ENCODE results near the gene ALB. TPM values are rescaled to one million over a fixed set of nuclear protein-coding genes. Genes with fewer than 3 reads are reported as not detected.

Gene ALB
- total RNA-seq, 1 donor from 2014 or later, result 15.7 TPM

GRCh38 chr4:73438048-73438447 is 34.0 kb downstream of the ALB start:
- Histone ChIP-seq H3K9me3 (ENCODE audit: control insufficient read depth in 3 of 3, low read length in 3 of 3) (no peaks in the 10 kb centered on the region), H3K4me1 (ENCODE audit: control insufficient read depth in 3 of 3, insufficient read depth in 3 of 3, low read length in 3 of 3) (no peaks in the 10 kb centered on the region), H3K27ac (ENCODE audit: low read depth, low read length) (no peak overlapping the region), H3K36me3 (ENCODE audit: control insufficient read depth in 3 of 3, insufficient read depth in 3 of 3, low read length in 3 of 3) (no peaks in the 10 kb centered on the region), H3K27me3 (ENCODE audit: control insufficient read depth in 3 of 3, insufficient read depth in 3 of 3, low read length in 3 of 3) (peaks cover 0 to 3% (median 0%) of the 10 kb centered on the region in 3 donors), H3K4me3 (ENCODE audit: low read length in 3 of 3) (no peak overlapping the region), H3K9ac (ENCODE audit: low read depth in 1 of 3, low read length in 3 of 3) (no peak overlapping the region)

GRCh38 chr4:73438582-73439215 is 34.6 kb downstream of the ALB start:
- Histone ChIP-seq H3K9ac (ENCODE audit: low read depth in 1 of 3, low read length in 3 of 3) (no peak overlapping the region), H3K4me3 (ENCODE audit: low read length in 3 of 3) (no peak overlapping the region), H3K27ac (ENCODE audit: low read depth, low read length) (no peak overlapping the region)

DNA sequence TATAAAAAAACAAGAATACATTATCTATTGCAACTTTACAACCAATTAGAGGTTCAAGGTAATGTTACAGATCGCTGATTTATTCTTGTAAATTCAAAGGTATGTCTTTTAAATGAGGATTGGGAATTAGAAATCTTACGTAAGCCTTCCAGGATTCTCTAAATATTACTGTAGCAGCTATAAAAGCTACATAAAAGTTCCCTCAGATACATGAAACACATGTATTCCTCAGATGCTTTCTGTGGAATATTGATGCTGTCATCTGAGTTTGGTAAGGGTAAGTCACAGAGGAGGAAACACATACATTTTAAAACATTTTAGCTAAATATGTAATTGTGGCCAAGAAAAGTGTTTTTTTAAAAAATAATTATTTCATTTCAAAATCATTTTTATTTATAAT is 35.4 kb downstream of the ALB start:
- Histone ChIP-seq H3K9me3 (ENCODE audit: control insufficient read depth in 3 of 3, low read length in 3 of 3) (no peaks in the 10 kb centered on the region), H3K27ac (ENCODE audit: low read depth, low read length) (no peak overlapping the region), H3K27me3 (ENCODE audit: control insufficient read depth in 3 of 3, insufficient read depth in 3 of 3, low read length in 3 of 3) (peaks cover 0 to 3% (median 0%) of the 10 kb centered on the region in 3 donors), H3K4me3 (ENCODE audit: low read length in 3 of 3) (no peak overlapping the region), H3K36me3 (ENCODE audit: control insufficient read depth in 3 of 3, insufficient read depth in 3 of 3, low read length in 3 of 3) (no peaks in the 10 kb centered on the region), H3K9ac (ENCODE audit: low read depth in 1 of 3, low read length in 3 of 3) (no peak overlapping the region), H3K4me1 (ENCODE audit: control insufficient read depth in 3 of 3, insufficient read depth in 3 of 3, low read length in 3 of 3) (no peaks in the 10 kb centered on the region)

More at GRCh38 chr4:73438582-73439215, 34.6 kb downstream of the ALB start:
- Histone ChIP-seq H3K27me3 (ENCODE audit: control insufficient read depth in 3 of 3, insufficient read depth in 3 of 3, low read length in 3 of 3) (peaks cover 0 to 3% (median 0%) of the 10 kb centered on the region in 3 donors), H3K9me3 (ENCODE audit: control insufficient read depth in 3 of 3, low read length in 3 of 3) (no peaks in the 10 kb centered on the region), H3K4me1 (ENCODE audit: control insufficient read depth in 3 of 3, insufficient read depth in 3 of 3, low read length in 3 of 3) (no peaks in the 10 kb centered on the region), H3K36me3 (ENCODE audit: control insufficient read depth in 3 of 3, insufficient read depth in 3 of 3, low read length in 3 of 3) (no peaks in the 10 kb centered on the region)

GRCh38 chr4:73439991-73440390 is 35.9 kb downstream of the ALB start:
- Histone ChIP-seq H3K27ac (ENCODE audit: low read depth, low read length) (no peak overlapping the region), H3K27me3 (ENCODE audit: control insufficient read depth in 3 of 3, insufficient read depth in 3 of 3, low read length in 3 of 3) (peaks cover 0 to 3% (median 0%) of the 10 kb centered on the region in 3 donors), H3K36me3 (ENCODE audit: control insufficient read depth in 3 of 3, insufficient read depth in 3 of 3, low read length in 3 of 3) (no peaks in the 10 kb centered on the region), H3K9me3 (ENCODE audit: control insufficient read depth in 3 of 3, low read length in 3 of 3) (no peaks in the 10 kb centered on the region), H3K4me3 (ENCODE audit: low read length in 3 of 3) (no peak overlapping the region), H3K9ac (ENCODE audit: low read depth in 1 of 3, low read length in 3 of 3) (no peak overlapping the region), H3K4me1 (ENCODE audit: control insufficient read depth in 3 of 3, insufficient read depth in 3 of 3, low read length in 3 of 3) (no peaks in the 10 kb centered on the region)

- Histone ChIP-seq H3K4me3 (ENCODE audit: low read length in 3 of 3) (no peak overlapping the region), H3K9ac (ENCODE audit: low read depth in 1 of 3, low read length in 3 of 3) (no peak overlapping the region), H3K9me3 (ENCODE audit: control insufficient read depth in 3 of 3, low read length in 3 of 3) (no peaks in the 10 kb centered on the region), H3K27ac (ENCODE audit: low read depth, low read length) (no peak overlapping the region), H3K36me3 (ENCODE audit: control insufficient read depth in 3 of 3, insufficient read depth in 3 of 3, low read length in 3 of 3) (no peaks in the 10 kb centered on the region), H3K4me1 (ENCODE audit: control insufficient read depth in 3 of 3, insufficient read depth in 3 of 3, low read length in 3 of 3) (no peaks in the 10 kb centered on the region), H3K27me3 (ENCODE audit: control insufficient read depth in 3 of 3, insufficient read depth in 3 of 3, low read length in 3 of 3) (peaks cover 0 to 3% (median 0%) of the 10 kb centered on the region in 3 donors)
These were observed 36.6 kb downstream of the ALB start for GRCh38 chr4:73440653-73441052.

- Histone ChIP-seq H3K36me3 (ENCODE audit: control insufficient read depth in 3 of 3, insufficient read depth in 3 of 3, low read length in 3 of 3) (no peaks in the 10 kb centered on the region), H3K4me3 (ENCODE audit: low read length in 3 of 3) (no peak overlapping the region)
These were observed 38.2 kb downstream of the ALB start for GRCh38 chr4:73442275-73442674.

DNA sequence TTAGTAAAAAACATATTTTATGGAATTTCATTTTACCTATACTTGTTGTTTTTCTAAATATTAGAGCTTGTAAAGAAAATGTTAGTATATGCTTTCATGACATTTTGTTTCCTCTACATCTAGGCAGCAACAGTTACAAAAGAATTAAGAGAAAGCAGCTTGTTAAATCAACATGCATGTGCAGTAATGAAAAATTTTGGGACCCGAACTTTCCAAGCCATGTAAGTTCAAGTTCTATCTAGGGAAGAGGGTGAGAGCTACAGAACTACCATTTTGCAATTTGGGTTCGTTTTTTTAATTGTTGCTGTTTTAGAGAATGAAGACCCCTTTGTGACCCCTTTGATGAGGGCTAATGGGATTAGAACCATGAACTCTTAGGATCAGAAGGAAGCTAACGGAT is 39.1 kb downstream of the ALB start:
- Histone ChIP-seq H3K36me3 (ENCODE audit: control insufficient read depth in 3 of 3, insufficient read depth in 3 of 3, low read length in 3 of 3) (no peaks in the 10 kb centered on the region), H3K9me3 (ENCODE audit: control insufficient read depth in 3 of 3, low read length in 3 of 3) (no peaks in the 10 kb centered on the region), H3K9ac (ENCODE audit: low read depth in 1 of 3, low read length in 3 of 3) (no peak overlapping the region), H3K4me1 (ENCODE audit: control insufficient read depth in 3 of 3, insufficient read depth in 3 of 3, low read length in 3 of 3) (no peaks in the 10 kb centered on the region), H3K4me3 (ENCODE audit: low read length in 3 of 3) (no peak overlapping the region), H3K27me3 (ENCODE audit: control insufficient read depth in 3 of 3, insufficient read depth in 3 of 3, low read length in 3 of 3) (no peaks in the 10 kb centered on the region), H3K27ac (ENCODE audit: low read depth, low read length) (no peak overlapping the region)

More at GRCh38 chr4:73442275-73442674, 38.2 kb downstream of the ALB start:
- no peak overlapping the region for H3K9ac ChIP-seq (ENCODE audit: low read depth in 1 of 3, low read length in 3 of 3)
- H3K9me3 ChIP-seq (ENCODE audit: control insufficient read depth in 3 of 3, low read length in 3 of 3), result no peaks in the 10 kb centered on the region
- H3K4me1 ChIP-seq (ENCODE audit: control insufficient read depth in 3 of 3, insufficient read depth in 3 of 3, low read length in 3 of 3), result no peaks in the 10 kb centered on the region
- H3K27me3 ChIP-seq (ENCODE audit: control insufficient read depth in 3 of 3, insufficient read depth in 3 of 3, low read length in 3 of 3), result no peaks in the 10 kb centered on the region
- H3K27ac ChIP-seq (ENCODE audit: low read depth, low read length), result no peak overlapping the region

DNA sequence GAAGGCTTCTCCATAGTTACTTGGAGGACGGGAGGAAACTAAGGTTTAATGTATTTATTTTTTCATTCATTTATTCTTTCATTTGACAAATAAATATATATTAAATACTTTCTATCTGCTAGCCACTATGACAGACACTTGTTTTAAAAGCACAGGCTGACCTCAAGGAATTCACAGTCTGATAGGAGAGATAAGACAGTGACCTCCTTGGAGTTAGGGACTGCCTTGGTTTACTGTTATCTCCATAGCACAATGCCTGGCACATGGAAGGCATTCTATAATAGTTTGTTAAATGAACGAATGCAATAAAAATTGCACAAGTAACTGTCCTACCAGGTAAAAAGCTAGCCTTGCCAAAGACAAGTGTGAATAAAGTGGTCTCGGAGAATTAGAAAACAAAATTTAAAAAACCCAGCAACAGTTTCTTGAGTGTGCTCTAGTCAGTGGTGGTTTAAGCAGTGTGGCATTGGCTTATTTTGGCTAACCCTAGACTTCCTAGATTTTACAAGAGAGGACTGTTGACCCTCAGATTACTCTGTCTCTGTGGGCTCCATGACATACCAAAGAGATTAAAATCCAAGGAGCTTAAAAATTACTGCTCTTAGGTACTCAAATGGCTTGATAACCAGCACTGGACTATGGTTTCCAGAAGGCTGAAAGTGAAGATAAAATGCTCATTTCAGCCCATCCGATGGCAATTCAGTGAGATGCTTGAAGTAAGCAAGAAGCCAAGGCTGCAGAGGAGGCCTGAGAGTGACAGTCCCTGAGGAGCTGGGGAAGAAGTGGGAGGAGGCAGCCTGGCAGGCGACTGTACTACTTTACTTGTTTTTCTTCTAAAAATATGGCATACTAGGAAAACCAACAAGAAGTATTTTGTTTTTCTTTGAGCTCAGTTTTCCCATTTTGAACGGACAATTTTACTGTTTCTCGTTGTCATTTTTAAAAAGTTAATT is 41.6 kb downstream of the ALB start:
- Histone ChIP-seq H3K27ac (ENCODE audit: low read depth, low read length) (no peak overlapping the region), H3K4me3 (ENCODE audit: low read length in 3 of 3) (no peak overlapping the region), H3K36me3 (ENCODE audit: control insufficient read depth in 3 of 3, insufficient read depth in 3 of 3, low read length in 3 of 3) (no peaks in the 10 kb centered on the region)

DNA sequence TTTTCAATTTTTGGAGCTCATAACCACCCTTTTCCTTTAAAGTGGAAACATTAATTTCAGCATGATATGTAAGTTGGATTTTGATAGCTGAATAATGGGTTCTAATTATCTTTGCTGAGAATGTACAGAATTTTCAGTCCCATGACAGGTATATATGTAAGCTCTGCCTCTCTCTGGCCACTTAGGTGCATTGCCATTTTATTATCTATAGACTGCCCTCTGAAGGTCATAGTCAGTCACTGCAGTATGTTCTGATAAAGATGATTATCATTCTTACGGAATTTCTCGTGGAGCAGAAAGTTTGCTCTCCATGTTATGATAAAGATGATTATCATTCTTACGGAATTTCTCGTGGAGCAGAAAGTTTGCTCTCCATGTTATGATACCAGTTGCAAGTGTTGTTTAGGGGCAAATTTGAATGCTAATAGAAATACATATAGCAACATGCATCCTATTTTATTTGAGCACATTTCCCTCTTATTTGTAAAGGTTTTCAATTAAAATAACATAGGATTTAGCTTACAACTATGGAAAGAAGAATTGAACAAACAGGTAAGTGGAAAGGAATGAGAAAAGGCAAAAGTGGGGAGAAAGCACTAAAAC is 42.4 kb downstream of the ALB start:
- Histone ChIP-seq H3K4me3 (ENCODE audit: low read length in 3 of 3) (no peak overlapping the region), H3K27me3 (ENCODE audit: control insufficient read depth in 3 of 3, insufficient read depth in 3 of 3, low read length in 3 of 3) (no peaks in the 10 kb centered on the region), H3K36me3 (ENCODE audit: control insufficient read depth in 3 of 3, insufficient read depth in 3 of 3, low read length in 3 of 3) (no peaks in the 10 kb centered on the region), H3K9me3 (ENCODE audit: control insufficient read depth in 3 of 3, low read length in 3 of 3) (no peaks in the 10 kb centered on the region), H3K4me1 (ENCODE audit: control insufficient read depth in 3 of 3, insufficient read depth in 3 of 3, low read length in 3 of 3) (no peaks in the 10 kb centered on the region), H3K27ac (ENCODE audit: low read depth, low read length) (no peak overlapping the region), H3K9ac (ENCODE audit: low read depth in 1 of 3, low read length in 3 of 3) (no peak overlapping the region)

More for the DNA sequence above, 41.6 kb downstream of the ALB start:
- no peaks in the 10 kb centered on the region for H3K4me1 ChIP-seq (ENCODE audit: control insufficient read depth in 3 of 3, insufficient read depth in 3 of 3, low read length in 3 of 3)
- no peaks in the 10 kb centered on the region for H3K9me3 ChIP-seq (ENCODE audit: control insufficient read depth in 3 of 3, low read length in 3 of 3)
- no peak overlapping the region for H3K9ac ChIP-seq (ENCODE audit: low read depth in 1 of 3, low read length in 3 of 3)
- no peaks in the 10 kb centered on the region for H3K27me3 ChIP-seq (ENCODE audit: control insufficient read depth in 3 of 3, insufficient read depth in 3 of 3, low read length in 3 of 3)

- Histone ChIP-seq H3K27me3 (ENCODE audit: control insufficient read depth in 3 of 3, insufficient read depth in 3 of 3, low read length in 3 of 3) (no peaks in the 10 kb centered on the region), H3K9me3 (ENCODE audit: control insufficient read depth in 3 of 3, low read length in 3 of 3) (no peaks in the 10 kb centered on the region), H3K9ac (ENCODE audit: low read depth in 1 of 3, low read length in 3 of 3) (no peak overlapping the region)
These were observed 43.6 kb downstream of the ALB start for GRCh38 chr4:73447671-73448070.

More at GRCh38 chr4:73447671-73448070, 43.6 kb downstream of the ALB start:
- Histone ChIP-seq H3K4me1 (ENCODE audit: control insufficient read depth in 3 of 3, insufficient read depth in 3 of 3, low read length in 3 of 3) (no peaks in the 10 kb centered on the region), H3K4me3 (ENCODE audit: low read length in 3 of 3) (no peak overlapping the region), H3K27ac (ENCODE audit: low read depth, low read length) (no peak overlapping the region), H3K36me3 (ENCODE audit: control insufficient read depth in 3 of 3, insufficient read depth in 3 of 3, low read length in 3 of 3) (no peaks in the 10 kb centered on the region)
